K562 (cell line): Measurements from ENCODE around the gene MATN1. TPM values are rescaled to one million over a fixed set of nuclear protein-coding genes. Genes with fewer than 3 reads are reported as not detected.

Experiments used
- ATAC-seq: fragments of 200-7000 bp; cut with Tn5 transposase; 3 replicates; pipeline ENCODE4 v1.9.1; 2020; ENCODE audit warnings: moderate library complexity
- BruUV-seq: library from RNA; stranded (reverse); fragments of 400-500 nt; replicated peaks from 2 replicates; lab custom pipeline; 2021; lab: Mats Ljungman, UMichigan
- CTCF ChIA-PET: fragments of 300-600 bp; formaldehyde crosslinking; extraction: SDS; loops from one replicate; lab custom pipeline; 2021; ENCODE audit warnings: low intra/inter-chr PET ratio; lab: Yijun Ruan, JAX
- POLR2A ChIA-PET: fragments of 300-600, 350-650 bp; sonication (Branson Sonifier 250); formaldehyde crosslinking; extraction: SDS; loops from one replicate; lab custom pipeline; 2021; ENCODE audit warnings: antibody characterized with exemption, inconsistent platforms; lab: Yijun Ruan, JAX
- DNase-seq, 4 experiments: peaks; one replicate each; pipeline versions ENCODE4 v3.0.0 to v3.0.0-alpha.2; 2011 to 2018; ENCODE audit warnings: low spot score in 3 of 4, mixed read lengths in 3 of 4; ENCODE audit errors: extremely low read depth in 1 of 4
- FAIRE-seq: peaks from 2 replicates; lab custom pipeline; 2011; peaks lifted over from hg19 to GRCh38; lab: Jason Lieb, UNC
- H2AFZ ChIP-seq: 2 replicates; pipeline ENCODE4 v1.6.0; 2011; ENCODE audit warnings: low read depth, low read length, control low read depth, inconsistent platforms
- H3K27ac ChIP-seq: fragments of 200-600 bp; 3 replicates; pipeline ENCODE4 v1.8.0; 2011; ENCODE audit warnings: low read depth, mild to moderate bottlenecking, control low read depth, inconsistent platforms, low read length, moderate library complexity, mixed read lengths; ENCODE audit errors: extremely low read depth
- H3K27me3 ChIP-seq, 2 experiments: fragments of 300-600 bp in 1 of 2; 2 replicates in 1 of 2; 3 replicates in 1 of 2; pipeline versions ENCODE4 v1.6.0 to v1.8.0; 2011; ENCODE audit warnings: inconsistent platforms in 2 of 2, low read length in 2 of 2, mild to moderate bottlenecking in 1 of 2, mixed read lengths in 1 of 2, moderate library complexity in 1 of 2; ENCODE audit not compliant: control insufficient read depth in 2 of 2, insufficient read depth in 2 of 2
- H3K36me3 ChIP-seq: fragments of 300-600 bp; 3 replicates; pipeline ENCODE4 v1.8.0; 2011; ENCODE audit warnings: mild to moderate bottlenecking, low read length, inconsistent platforms; ENCODE audit not compliant: control insufficient read depth, insufficient read depth
- H3K4me1 ChIP-seq, 2 experiments: fragments of 200-600 bp in 1 of 2; replicated peaks in 1 of 2; 2 replicates in 1 of 2; 3 replicates in 1 of 2; pipeline versions ENCODE4 v1.5.1 to v1.8.0; 2011; ENCODE audit warnings: inconsistent platforms in 2 of 2, low read length in 2 of 2, mild to moderate bottlenecking in 1 of 2, mixed read lengths in 1 of 2, moderate library complexity in 1 of 2; ENCODE audit not compliant: control insufficient read depth in 2 of 2, insufficient read depth in 2 of 2
- H3K4me2 ChIP-seq: 2 replicates; pipeline ENCODE4 v1.6.1; 2011; ENCODE audit warnings: low read length, control low read depth, inconsistent platforms, mixed read lengths; ENCODE audit not compliant: insufficient read depth
- H3K4me3 ChIP-seq: fragments of 200-600 bp; sonication (generic), shearing (Covaris generic); 2 replicates; pipeline ENCODE4 v1.5.1; 2016; ENCODE audit warnings: control low read depth, inconsistent platforms
- H3K79me2 ChIP-seq: fragments of 200-600 bp; 3 replicates; pipeline ENCODE4 v1.8.0; 2011; ENCODE audit warnings: low read length, inconsistent platforms; ENCODE audit not compliant: control insufficient read depth, insufficient read depth
- H3K9ac ChIP-seq, 2 experiments: 2 replicates each; pipeline versions ENCODE4 v1.6.0 to v1.6.1; 2011; ENCODE audit warnings: low read depth in 2 of 2, low read length in 2 of 2, control low read depth in 1 of 2, inconsistent platforms in 1 of 2, mild to moderate bottlenecking in 1 of 2, mixed read lengths in 1 of 2; ENCODE audit not compliant: insufficient read depth in 1 of 2
- H3K9me1 ChIP-seq: one replicate; pipeline ENCODE4 v1.6.0; 2011; ENCODE audit warnings: inconsistent platforms, mild to moderate bottlenecking, low read length, moderate library complexity; ENCODE audit not compliant: control insufficient read depth, insufficient read depth
- H3K9me3 ChIP-seq: replicated peaks from 2 replicates; pipeline ENCODE4 v1.5.1; 2011; ENCODE audit warnings: low read depth, low read length, inconsistent platforms; ENCODE audit not compliant: control insufficient read depth, insufficient read depth
- H4K20me1 ChIP-seq: replicated peaks from 2 replicates; pipeline ENCODE4 v1.6.1; 2011; ENCODE audit warnings: low read length, inconsistent platforms, mixed read lengths; ENCODE audit not compliant: control insufficient read depth, insufficient read depth
- CGGBP1 ChIP-seq: fragments of 250-450 bp; sonication (Bioruptor Pico); IDR thresholded peaks from 2 replicates; pipeline ENCODE4 v1.9.0; 2021; ENCODE audit warnings: mild to moderate bottlenecking
- CREB1 ChIP-seq, 2 experiments: sonication (generic) in 1 of 2; formaldehyde crosslinking in 1 of 2; IDR thresholded peaks; 2 replicates each; pipeline versions ENCODE4 v1.6.1 to v1.8.0; 2012 to 2022; ENCODE audit warnings: inconsistent platforms in 1 of 2, mild to moderate bottlenecking in 1 of 2, missing genetic modification reagents in 1 of 2, moderate library complexity in 1 of 2
- FOSL1 ChIP-seq: fragments of 200-800 bp; sonication (Bioruptor generic); conservative IDR thresholded peaks from 2 replicates; pipeline ENCODE4 v1.6.1; 2016; ENCODE audit warnings: missing genetic modification characterization, missing compliant biosample characterization
- MAZ ChIP-seq, 2 experiments: fragments of 450-650 bp in 1 of 2; sonication (generic) in 1 of 2; formaldehyde crosslinking; IDR thresholded peaks in 1 of 2; conservative IDR thresholded peaks in 1 of 2; 2 replicates each; pipeline versions ENCODE4 v1.4.0 to v1.5.0; 2020; ENCODE audit warnings: mild to moderate bottlenecking in 1 of 2, missing genetic modification reagents in 1 of 2
- PHB ChIP-seq: fragments of 250-450 bp; sonication (Bioruptor Pico); IDR thresholded peaks from 2 replicates; pipeline ENCODE4 v1.5.0; 2021
- RCOR1 ChIP-seq, 2 experiments: IDR thresholded peaks; 2 replicates each; pipeline ENCODE4 v1.6.1; 2012; ENCODE audit warnings: low read depth in 2 of 2, low read length in 2 of 2, borderline replicate concordance in 1 of 2, improper control_type of control experiment in 1 of 2
- RERE ChIP-seq: sonication (generic); formaldehyde crosslinking; IDR thresholded peaks from 2 replicates; pipeline ENCODE4 v1.8.0; 2023; ENCODE audit warnings: missing genetic modification reagents, mild to moderate bottlenecking, borderline replicate concordance
- SMARCE1 ChIP-seq: fragments of 450-650 bp; IDR thresholded peaks from 2 replicates; pipeline ENCODE4 v1.7.1; 2016; ENCODE audit warnings: mild to moderate bottlenecking
- SRF ChIP-seq, 2 experiments: fragments of 250-450, 450-650 bp in 1 of 2; sonication (Bioruptor Pico) in 1 of 2; sonication (generic) in 1 of 2; formaldehyde crosslinking; IDR thresholded peaks; 2 replicates each; pipeline versions ENCODE4 v1.5.0 to v1.5.1; 2020 to 2022; ENCODE audit warnings: mild to moderate bottlenecking in 1 of 2, missing genetic modification reagents in 1 of 2
- TRIM24 ChIP-seq, 2 experiments: fragments of 450-650 bp; IDR thresholded peaks; 2 replicates each; pipeline ENCODE4 v1.6.1; 2016
- ZNF24 ChIP-seq: fragments of 450-650 bp; IDR thresholded peaks from 2 replicates; pipeline ENCODE4 v1.6.1; 2016
- ZNF589 ChIP-seq: fragments of 200-800 bp; sonication (Bioruptor generic); IDR thresholded peaks from 2 replicates; pipeline ENCODE4 v1.6.1; 2016; ENCODE audit warnings: low read depth, missing genetic modification characterization, missing compliant biosample characterization
- ZNF639 ChIP-seq, 2 experiments: fragments of 200-800 bp in 1 of 2; sonication (Bioruptor generic) in 1 of 2; sonication (generic) in 1 of 2; formaldehyde crosslinking in 1 of 2; IDR thresholded peaks in 1 of 2; conservative IDR thresholded peaks in 1 of 2; 2 replicates each; pipeline versions ENCODE4 v1.5.0 to v1.6.1; 2016 to 2020; ENCODE audit warnings: missing compliant biosample characterization in 1 of 2, missing genetic modification characterization in 1 of 2, missing genetic modification reagents in 1 of 2
- WGBS: fragments of 100-300 bp; shearing (Covaris generic); methylation state at CpG from one replicate; pipeline ENCODE4 v1.1.6; 2016; ENCODE audit warnings: low coverage, mixed read lengths; ENCODE audit not compliant: insufficient coverage; ENCODE audit errors: missing lambda C conversion rate; 5-methylcytosine and 5-hydroxymethylcytosine counted together
- in situ Hi-C: fragments of 300-500 bp; cut with MboI; formaldehyde crosslinking; loops from 4 replicates; pipeline ENCODE4 v1.15.0; 2018; ENCODE audit warnings: inconsistent platforms, mixed read lengths
- intact Hi-C: fragments of 100-400 bp; cut with micrococcal nuclease; formaldehyde crosslinking; loops from 2 replicates; pipeline ENCODE4 v1.14.2; 2022
- polyA plus RNA-seq, 8 experiments: library from polyadenylated mRNA; depleted of rRNA in 4 of 8; stranded (reverse) in 5 of 8; unstranded in 3 of 8; fragments of >200 nt; fragmentation: Nextera tagmentation in 2 of 8; fragmentation: Illumina TruSeq in 1 of 8; extraction: Ambion mirVana in 2 of 8; extraction: Trizol in 1 of 8; gene quantifications; 2 replicates each; pipeline versions ENCODE4 v1.2.1 to v1.2.3, GENCODE V29; 2011 to 2014; ENCODE audit warnings: inconsistent platforms in 1 of 8, missing spikeins in 1 of 8
- total RNA-seq, 7 experiments: library from RNA; depleted of rRNA in 6 of 7; stranded (reverse); fragments of >200 nt in 6 of 7; fragmentation: Illumina TruSeq in 2 of 7; extraction: Trizol in 2 of 7; gene quantifications; 2 replicates each; pipeline versions ENCODE4 v1.2.1 to v1.2.3, GENCODE V29; 2011 to 2021; ENCODE audit warnings: low replicate concordance in 1 of 7

Gene MATN1
- total and polyA plus RNA-seq, 9 of the 15 experiments (the other 6 are each of a cell fraction or from before 2014, with no cell fraction given) = 0.10 to 2.3 (median 1.2) TPM

GRCh38 chr1:30741239-30741894, 18.0 kb upstream of the MATN1 start:
- ATAC-seq = peak; percentile 9; the same call in 2 of the 3 replicates
- H3K79me2 ChIP-seq = no peaks in the 10 kb centered on the region; the same call in 2 of the 3 replicates
- CTCF ChIA-PET = no interaction called here
- H4K20me1 ChIP-seq = no peaks in the 10 kb centered on the region
- no peak for FAIRE-seq
- in situ Hi-C loops = no loop called here
- no peaks in the 10 kb centered on the region; the same call in 2 of the 3 replicates for H3K36me3 ChIP-seq
- peak in 2 of 4 experiments; percentile 52 to 62 for DNase-seq
- no TSS peak for BruUV-seq
- H3K9ac ChIP-seq = peak overlapping the region in 1 of 2 experiments; percentile 66; a peak in 2 of 4 replicates
- intact Hi-C loops = no loop called here
- peak overlapping the region; percentile 25 for H2AFZ ChIP-seq
- H3K9me3 ChIP-seq = peaks cover 9% of the 10 kb centered on the region
- no peaks in the 10 kb centered on the region for H3K27me3 ChIP-seq
- POLR2A ChIA-PET = interaction anchor here (0.6 to 1.3 kb wide), 6 partner anchors 9 to 177 kb away, joined by 3 to 7 read pairs (median 6); no protein-coding TSS in a partner anchor
- peaks cover 40 to 58% of the 10 kb centered on the region in 2 experiments for H3K4me1 ChIP-seq
- H3K4me3 ChIP-seq = no peak overlapping the region
- 32% methylated on average over 12 of the region's 12 CpGs for WGBS
- H3K27ac ChIP-seq = peak overlapping the region; percentile 46; the same call in 1 of the 3 replicates
- no peak overlapping the region for H3K4me2 ChIP-seq
- no peaks in the 10 kb centered on the region for H3K9me1 ChIP-seq
- no peak for TF ChIP-seq CREB1 (IDR thresholded peaks at IDR 0.05)
- 0 out of 2 replicates have a peak, but pooled peaks have one; percentile 19 for TF ChIP-seq CREB1 (CRISPR knock-in tag; IDR thresholded peaks at IDR 0.05)
- TF ChIP-seq ZNF639 (CRISPR knock-in tag; conservative IDR thresholded peaks at IDR 0.05 in 1 of 2, IDR thresholded peaks at IDR 0.05 in 1 of 2) = 0 out of 4 replicates have a peak, but pooled peaks of 1 of the 2 experiments have one; percentile 19
- TF ChIP-seq SMARCE1 = peak; percentile 96
- TF ChIP-seq MAZ (CRISPR knock-in tag; conservative IDR thresholded peaks at IDR 0.05 in 1 of 2, IDR thresholded peaks at IDR 0.05 in 1 of 2) = no peak
- no peak for TF ChIP-seq PHB (CRISPR knock-in tag)
- TF ChIP-seq SRF (CRISPR knock-in tag; IDR thresholded peaks at IDR 0.05) = no peak
- 0 out of 4 replicates have a peak, but pooled peaks of 1 of the 2 experiments have one; percentile 19 for TF ChIP-seq TRIM24 (IDR thresholded peaks at IDR 0.05)
- TF ChIP-seq RERE (CRISPR knock-in tag) = peak; percentile 31; the same call in 1 of the 2 replicates
- TF ChIP-seq ZNF589 (CRISPR knock-in tag) = 0 out of 2 replicates have a peak, but pooled peaks have one; percentile 33
- TF ChIP-seq RCOR1 (IDR thresholded peaks at IDR 0.05; ENCODE audit: borderline replicate concordance in 1 of 2, low read depth in 2 of 2, low read length in 2 of 2) = peak in 1 of 2 experiments; percentile 32; a peak in 1 of 4 replicates
- TF ChIP-seq FOSL1 (tag) = peak; percentile 94
- no peak for TF ChIP-seq ZNF24
- TF ChIP-seq CGGBP1 (CRISPR knock-in tag) = no peak
